ENCODE results near the gene ACOT7.
"Not testable (repeated sequence)": the region's sequence is repeated elsewhere in the genome, so short reads cannot be mapped to it uniquely, and the experiment has no call there.

Gene ACOT7

GRCh38 chr1:6219641-6220040, 173.9 kb downstream of the ACOT7 start:
- not testable (repeated sequence) for DNase-seq

GRCh38 chr1:6218375-6219164, 175.0 kb downstream of the ACOT7 start:
- peak; percentile 18 for DNase-seq
